GM21529 (cell line): ENCODE results near the gene LRIG2.
"Not testable (repeated sequence)": the region's sequence is repeated elsewhere in the genome, so short reads cannot be mapped to it uniquely, and the experiment has no call there.

Source experiments
- ATAC-seq: cut with Tn5 transposase; IDR thresholded peaks from one replicate; pipeline ENCODE4 v1.9.1; 2021; ENCODE audit not compliant: unreplicated experiment

LRIG2 gene

DNA sequence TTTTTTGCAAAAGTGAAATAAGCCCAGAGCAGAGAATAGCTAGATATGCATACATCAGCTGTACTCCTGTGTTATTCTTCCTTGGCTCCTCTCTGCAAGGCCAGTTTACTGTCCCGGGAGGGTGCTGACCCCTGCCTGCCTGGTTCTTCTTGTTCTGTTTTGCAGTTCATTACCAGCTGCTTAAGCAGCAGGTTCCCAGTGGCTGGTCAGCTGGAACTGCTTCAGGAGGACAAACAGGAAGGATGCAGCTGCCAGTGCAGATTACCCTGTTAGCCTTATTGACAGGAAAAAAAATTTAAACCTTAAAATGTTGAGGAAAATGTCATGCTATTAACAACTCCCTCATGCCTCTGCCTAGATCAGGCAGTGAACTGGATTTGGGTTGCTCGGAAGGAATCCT, 16.0 kb upstream of the LRIG2 start:
- no peak for ATAC-seq

DNA sequence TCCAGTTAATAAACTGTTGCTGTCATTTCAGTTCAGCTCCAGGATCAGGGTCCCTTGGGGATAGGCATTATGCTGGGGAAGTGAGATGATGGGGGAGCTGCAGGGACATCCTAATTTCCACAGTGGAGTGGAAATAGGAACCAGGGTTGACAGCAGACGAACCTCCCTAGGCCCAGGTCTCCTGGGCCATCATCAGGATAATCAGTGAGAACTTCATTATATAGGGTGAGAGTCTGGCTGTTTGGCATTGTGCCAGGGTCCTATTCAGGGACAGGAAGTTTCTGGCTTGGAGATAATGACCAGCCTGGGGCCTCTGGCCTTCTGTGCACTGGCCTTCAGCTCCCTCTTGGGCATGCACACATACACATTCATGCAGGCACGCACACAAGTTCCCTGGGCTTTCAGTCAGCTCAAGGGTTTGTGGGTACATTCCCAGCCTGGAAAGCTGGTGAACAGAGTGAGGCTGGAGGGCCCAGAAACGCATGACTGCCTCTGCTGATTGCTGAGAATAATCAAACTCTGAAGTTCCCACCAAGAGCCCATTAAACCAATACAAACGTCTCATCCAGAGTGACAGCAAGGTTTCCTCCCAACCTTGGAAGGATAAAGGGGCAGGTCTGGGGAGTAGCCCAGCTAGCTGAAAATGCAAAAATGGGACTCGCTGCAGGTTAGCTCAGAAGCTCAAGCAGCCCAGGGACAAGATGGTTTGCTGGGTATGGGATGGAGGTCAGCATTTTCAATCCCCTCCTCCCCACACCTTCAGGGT, 13.9 kb upstream of the LRIG2 start:
- ATAC-seq, result no peak

DNA sequence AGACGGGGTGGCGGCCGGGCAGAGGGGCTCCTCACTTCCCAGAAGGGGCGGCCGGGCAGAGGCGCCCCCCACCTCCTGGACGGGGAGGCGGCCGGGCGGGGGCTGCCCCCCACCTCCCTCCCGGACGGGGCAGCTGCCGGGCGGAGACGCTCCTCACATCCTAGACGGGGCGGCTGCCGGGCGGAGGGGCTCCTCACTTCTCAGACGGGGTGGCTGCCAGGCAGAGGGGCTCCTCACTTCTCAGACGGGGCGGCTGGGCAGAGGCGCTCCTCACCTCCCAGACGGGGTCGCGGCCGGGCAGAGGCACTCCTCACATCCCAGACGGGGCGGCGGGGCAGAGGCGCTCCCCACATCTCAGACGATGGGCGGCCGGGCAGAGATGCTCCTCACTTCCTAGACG, 9.5 kb upstream of the LRIG2 start:
- ATAC-seq, result not testable (repeated sequence)

DNA sequence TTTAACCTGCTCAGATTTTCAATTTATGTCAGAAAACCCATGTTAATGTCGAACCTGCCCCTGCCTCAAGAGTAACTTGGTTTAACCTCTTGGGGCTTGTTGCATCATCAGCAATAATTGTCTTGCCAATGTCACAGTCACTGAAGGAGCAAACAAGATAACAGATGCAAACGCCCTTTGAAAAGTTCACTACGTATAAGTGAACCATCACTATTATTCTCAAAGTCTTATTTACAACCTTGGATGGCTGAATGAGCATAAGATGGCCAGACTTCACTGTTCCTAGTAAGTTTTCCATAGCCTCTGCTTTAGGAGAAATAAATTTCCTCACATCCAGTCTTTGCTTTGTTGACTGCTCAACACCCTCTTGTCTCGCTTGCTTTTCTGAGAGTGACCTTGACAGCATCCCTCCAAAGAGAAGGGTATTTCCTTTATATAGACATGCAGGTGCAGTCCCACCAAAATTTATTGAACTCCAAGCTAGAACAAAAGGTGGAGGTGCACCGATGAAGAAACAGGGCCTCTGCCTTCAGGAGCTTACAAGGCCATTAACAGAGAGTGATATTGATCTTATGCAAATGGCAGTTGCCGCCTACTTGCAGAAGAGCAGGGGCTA, 749 bp upstream of the LRIG2 start:
- no peak for ATAC-seq

DNA sequence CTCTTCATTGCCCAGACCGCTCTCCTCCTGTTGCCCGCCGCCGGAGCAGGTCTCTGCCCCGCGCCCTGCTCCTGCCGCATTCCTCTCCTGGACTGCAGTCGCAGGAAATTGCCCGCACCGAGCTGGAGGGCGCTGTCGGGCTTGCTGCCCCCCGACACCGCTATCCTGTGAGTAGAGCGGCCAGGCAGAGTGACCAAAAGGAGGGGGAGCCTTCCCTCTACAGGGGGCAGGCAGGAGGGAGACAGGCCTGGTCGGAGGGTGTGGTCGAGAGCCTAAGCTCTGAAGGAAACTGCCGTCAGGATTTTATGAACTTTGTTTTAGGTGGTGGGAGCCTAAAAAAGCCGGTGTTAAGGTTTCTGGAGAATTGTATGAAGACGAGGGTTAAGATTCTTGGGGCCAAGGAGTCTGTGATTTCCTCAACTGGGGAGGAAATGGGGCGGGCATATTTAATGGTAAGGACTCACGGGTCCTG, 517 bp downstream of the LRIG2 start:
- ATAC-seq, result peak; percentile 29

DNA sequence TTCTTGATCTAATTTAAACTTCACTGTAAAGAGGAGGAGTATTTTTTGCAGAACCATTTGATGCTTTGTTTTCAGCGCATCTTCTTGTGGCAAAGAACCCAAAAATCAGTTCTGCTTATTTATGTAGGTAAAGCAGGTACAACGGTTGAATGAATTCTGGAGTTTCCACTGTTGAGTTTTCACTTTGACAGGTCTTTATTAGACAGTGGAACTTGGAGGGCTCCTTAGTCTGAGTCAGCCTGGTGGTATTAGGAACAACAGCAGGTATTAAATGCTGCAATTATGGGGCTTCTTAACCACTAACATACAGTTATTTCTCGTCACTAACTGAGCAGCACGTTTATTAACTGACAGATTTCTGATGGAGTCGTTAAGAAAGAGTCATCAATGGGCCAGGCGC, 1.2 kb downstream of the LRIG2 start:
- ATAC-seq, result no peak

DNA sequence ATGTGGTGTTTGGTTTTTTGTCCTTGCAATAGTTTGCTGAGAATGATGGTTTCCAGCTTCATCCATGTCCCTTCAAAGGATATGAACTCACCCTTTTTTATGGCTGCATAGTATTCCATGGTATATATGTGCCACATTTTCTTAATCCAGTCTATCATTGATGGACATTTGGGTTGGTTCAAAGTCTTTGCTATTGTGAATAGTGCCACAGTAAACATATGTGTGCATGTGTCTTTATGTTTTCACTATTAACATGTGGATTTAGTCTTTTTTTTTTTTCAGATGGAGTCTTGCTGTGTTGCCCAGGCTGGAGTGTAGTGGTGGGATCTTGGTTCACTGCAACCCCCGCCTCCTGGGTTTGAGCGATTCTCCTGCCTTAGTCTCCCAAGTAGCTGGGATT, 5.0 kb downstream of the LRIG2 start:
- ATAC-seq, result not testable (repeated sequence)

DNA sequence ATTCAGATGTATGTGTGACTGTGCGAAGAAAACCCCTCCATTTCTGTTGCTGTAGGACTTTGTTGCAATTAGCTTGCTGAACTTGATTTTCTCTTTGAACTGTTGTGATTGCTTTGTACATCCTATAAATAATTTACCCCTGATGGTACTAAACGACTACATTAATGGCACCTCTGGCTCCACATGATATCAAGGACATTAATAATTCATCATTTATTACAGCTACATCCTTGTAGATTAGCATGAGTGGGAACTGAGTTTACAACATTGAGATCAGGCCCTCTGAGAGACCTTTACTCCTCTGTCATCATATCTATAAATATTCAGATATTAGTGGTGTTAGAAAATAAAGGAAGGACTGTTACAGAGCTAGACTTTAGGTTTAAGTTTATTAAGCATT, 13.5 kb downstream of the LRIG2 start:
- no peak for ATAC-seq

DNA sequence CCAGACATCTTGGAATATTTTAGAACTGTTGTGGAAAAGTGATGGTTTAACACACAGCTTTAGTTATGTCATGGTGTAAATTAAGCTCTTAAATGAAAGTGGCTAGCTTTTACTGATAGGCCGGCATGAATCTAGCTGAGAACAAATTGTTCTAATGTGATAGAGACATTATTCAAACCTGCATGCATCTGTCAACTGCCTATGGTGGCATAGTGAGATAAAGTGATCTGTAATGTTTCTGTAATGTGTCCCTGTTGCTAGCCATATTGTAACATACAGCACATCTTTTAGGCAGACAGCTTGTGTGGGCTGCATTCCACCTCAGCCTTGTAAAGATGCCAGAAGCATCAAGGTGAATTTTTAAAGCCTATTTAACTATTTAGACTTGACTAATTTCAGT, 16.0 kb downstream of the LRIG2 start:
- ATAC-seq, result no peak

DNA sequence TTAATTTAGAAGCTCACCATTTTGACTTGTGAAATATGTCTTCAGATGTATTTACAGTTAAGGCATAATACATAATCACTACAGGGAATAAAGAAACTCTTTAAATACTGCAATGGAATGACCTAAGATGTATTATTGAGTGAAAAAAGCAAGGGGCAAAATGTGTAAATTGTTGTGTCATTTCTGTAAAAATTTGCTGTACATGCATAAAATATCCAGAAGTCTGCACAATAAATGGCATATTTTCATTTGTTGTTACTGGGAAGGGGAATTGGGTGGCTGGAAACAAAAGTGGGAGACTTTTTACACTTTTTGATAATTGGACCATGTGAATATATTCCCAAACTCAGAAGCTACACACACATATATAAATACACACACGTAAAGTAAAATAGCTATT, 17.1 kb downstream of the LRIG2 start:
- ATAC-seq, result no peak

DNA sequence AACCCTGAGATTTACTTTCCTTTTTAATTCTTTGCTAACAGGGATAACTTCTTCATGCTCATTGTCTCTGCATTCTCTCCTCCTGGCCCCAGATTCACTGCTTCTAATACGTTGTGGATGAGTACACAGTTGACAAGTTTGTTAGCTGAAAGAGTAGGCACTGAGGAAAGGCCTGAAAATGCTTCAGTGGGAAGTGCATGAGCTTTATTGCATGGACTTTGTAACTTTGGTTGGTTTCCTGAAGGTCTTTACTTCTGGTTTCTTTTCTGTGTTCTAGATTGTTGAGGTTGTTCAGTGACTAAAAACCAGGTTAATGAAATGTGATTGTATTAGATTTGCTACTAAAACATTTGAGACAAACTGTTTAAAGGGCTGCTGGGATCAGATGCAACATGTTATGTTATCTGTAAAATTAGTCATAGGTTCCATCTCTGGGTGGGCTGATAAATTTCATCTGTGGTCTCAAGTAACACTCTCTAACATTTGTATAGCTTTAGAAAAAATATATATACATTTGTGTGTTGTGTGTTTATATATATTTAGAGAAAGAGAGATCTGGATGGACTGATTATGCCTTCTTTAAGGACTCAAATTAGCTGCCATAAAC, 19.1 kb downstream of the LRIG2 start:
- ATAC-seq, result no peak

DNA sequence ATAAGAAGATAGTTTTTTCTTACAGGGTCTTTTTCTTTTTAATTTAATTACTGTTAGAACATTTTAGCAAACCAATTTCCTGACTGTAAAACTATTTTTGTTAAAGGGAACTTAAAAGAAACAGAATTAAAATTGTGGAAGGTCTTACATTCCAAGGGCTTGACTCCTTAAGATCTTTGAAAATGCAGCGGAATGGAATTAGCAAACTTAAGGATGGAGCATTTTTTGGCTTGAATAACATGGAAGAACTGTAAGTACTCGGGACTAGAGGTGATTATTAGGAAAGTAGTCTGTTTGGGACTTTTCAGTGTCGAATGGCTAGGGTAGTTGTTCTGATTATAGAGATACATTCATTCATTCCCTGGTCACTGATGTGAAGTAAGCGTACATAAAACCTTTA, 21.5 kb downstream of the LRIG2 start:
- no peak for ATAC-seq

DNA sequence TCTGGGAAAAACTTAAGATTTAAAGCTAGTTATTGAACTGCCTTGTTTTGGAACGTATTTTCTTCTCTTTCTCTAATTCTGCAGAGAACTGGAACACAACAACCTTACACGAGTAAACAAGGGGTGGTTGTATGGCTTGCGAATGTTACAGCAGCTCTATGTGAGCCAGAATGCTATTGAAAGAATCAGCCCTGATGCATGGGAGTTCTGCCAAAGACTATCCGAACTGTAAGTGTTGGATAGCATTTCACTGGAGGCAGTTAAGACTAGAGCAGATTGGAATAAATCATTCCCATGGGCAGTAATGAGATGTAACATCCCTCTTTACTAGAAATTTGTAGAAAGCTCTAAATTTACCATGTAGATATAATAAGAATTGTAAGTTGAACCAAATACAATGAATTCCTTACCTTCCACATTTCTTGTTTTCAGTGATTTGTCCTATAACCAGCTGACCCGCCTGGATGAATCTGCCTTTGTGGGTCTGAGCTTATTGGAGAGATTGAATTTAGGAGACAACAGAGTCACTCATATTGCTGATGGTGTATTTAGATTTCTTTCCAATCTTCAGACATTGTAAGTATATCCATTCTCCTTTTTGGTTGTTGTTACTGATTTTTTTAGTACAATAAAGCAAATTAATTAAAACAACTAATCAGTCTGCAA, 22.9 kb downstream of the LRIG2 start:
- ATAC-seq, result no peak

DNA sequence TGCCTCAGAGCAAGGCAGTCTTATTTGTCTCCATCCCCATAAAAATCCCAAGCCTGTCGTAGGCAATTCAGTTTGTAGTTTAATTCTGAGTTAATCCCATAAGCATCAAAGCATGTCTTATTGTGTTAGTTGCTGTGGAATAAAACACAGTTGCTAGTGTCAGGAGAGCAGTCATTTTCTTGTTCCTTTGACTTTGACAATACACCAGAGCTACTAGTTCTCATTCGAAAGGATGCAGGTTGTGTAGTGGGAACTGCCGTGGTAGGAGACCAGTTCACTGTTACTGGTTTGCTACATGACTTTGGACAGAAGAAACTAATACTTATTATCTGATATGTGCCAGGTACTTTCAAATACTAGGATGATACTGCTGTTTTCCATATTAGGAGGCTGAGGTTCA, 23.5 kb downstream of the LRIG2 start:
- no peak for ATAC-seq

DNA sequence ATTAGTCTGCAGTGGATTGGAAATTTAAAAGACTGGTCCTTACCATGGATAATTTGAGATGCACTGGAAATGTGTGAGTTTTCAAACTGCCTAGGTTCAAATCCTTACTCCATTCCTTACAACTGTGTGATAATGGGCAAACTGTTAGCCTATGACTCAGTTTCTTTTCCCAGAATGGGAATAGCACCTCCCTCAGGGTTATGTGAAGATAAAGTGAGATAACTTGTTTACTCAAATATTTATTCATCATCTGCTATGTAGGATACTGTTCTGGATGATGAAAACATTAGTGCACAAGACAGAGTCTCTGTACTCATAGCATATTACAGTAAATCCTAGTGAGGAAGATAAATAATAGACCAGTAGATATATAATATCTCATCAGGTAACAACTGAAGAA, 28.6 kb downstream of the LRIG2 start:
- ATAC-seq, result no peak

DNA sequence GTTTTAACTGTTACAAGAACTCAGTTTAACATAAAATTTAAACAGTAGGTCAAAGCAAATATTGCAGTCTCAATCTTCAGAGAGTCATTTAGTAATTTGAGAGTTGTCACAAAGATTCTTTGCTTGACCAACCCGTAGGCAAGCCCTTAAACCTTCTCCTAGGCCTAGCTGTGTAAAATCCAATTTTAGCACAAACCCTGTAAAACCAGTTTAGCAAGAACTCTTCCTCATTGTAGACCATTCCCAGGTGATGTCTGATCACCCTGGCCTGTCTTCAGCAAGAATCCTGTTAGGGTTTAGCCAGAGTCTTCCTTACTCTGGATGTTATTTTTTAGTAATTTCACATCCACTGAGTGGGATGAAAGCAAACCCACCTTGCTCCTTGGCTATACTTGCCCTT, 30.1 kb downstream of the LRIG2 start:
- ATAC-seq, result no peak

DNA sequence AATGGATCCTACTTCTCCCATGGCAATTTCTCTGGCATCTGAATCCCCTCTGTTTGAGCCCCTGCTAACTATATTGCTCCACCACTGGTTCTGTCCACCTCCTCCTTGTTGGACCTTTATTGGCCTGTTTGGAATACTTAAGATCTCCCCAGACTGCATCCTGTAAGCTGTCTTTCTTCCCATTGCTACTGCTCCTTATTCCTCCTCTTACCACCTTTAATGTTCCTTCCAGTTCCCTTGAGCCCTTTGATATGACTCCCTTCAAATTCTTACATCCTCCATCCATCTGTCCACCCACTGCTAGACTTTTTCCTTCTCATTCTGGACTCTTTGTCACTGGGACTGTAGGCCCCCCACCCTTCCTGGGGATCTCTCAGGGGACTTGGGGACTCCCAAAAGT, 31.0 kb downstream of the LRIG2 start:
- no peak for ATAC-seq

DNA sequence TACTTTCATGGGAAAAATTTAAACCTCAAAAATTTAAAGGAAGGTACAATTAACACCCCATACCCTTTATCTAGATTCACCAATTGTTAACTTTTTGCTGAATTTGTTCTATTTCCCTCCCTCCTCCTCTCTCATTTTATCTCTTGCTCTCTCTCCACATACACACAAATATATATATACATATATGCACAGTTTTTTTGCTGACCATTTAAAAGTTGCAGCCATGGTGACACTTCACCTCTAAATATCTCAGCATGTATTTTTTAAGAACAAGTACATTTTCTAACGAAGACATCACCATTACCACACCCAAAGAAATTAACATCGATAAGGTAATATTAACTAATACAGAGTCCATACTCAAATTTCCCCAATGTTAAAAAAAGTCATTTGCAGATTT, 33.9 kb downstream of the LRIG2 start:
- ATAC-seq, result no peak

DNA sequence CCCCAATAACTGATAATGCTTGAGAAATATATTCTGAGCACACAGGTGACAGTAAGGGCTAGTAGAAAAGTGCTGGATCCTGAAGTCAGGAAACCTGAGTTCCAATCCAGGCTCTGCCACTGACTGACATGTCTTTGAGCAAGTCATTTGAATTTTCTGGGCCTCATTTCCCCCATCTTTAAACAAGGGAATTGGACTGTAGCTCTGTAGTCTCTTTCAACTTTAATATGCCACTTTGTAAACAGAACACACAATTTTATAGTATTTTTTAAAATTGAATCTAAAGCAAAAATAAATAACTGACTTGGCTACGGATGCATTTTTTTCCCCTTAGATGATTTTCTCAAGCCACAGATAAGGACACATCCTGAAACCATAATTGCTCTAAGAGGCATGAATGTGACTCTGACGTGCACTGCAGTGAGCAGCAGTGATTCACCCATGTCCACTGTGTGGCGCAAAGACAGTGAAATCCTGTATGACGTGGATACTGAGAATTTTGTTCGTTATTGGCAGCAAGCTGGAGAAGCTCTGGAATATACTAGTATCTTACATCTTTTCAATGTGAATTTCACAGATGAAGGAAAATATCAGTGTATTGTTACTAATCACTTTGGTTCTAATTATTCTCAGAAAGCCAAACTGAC, 37.0 kb downstream of the LRIG2 start:
- no peak for ATAC-seq

DNA sequence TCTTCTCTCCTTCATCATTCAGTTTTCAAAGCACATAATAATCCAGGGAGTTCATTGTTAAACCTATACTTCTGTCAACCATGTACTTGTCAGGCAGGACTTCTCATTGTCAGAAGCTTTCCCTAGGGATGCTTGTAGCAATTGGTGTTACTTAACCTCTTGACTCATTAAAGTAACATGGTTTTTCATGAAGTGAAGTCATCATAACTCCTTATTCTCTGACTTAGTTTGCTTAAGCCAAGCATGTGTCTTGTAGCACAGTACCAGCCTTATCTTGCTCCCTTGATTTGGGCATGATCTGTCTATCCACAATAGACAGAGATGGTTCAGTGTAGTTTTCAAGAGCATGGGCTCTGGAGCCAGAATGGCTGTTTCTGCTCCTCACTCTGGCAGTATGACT, 45.3 kb downstream of the LRIG2 start:
- no peak for ATAC-seq

DNA sequence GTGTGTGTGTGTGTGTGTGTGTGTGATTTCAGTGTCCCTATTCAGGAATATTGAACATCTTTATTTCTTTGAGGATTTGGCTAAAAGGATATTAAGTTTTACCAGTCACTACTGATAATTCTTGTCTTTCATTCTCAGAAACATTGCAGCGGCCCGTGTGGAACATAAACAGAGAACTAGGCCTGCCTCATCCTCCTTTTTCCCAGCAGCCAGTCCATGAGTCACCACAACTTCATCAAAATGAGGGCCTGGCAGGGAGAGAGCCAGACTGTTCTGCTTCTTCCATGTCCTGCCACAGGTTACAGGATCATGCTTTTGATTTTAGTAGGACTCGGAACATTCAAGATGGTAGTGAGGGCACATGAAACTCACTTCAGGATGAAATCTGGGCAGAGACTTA, 50.7 kb downstream of the LRIG2 start:
- ATAC-seq, result no peak
